ENCODE measurements around the gene EHD2.

EHD2 gene

GRCh38 chr19:47674548-47674947 is 38.7 kb upstream of the EHD2 start:
- no peak for DNase-seq (ENCODE audit: low read depth in 2 of 2)
- H3K4me3 ChIP-seq (replicated peaks in 1 of 2; ENCODE audit: low read depth in 2 of 2, low read length in 2 of 2), result no peak overlapping the region
- no peak for TF ChIP-seq CTCF (IDR thresholded peaks at IDR 0.05; ENCODE audit: low read depth, low read length)

GRCh38 chr19:47675271-47675670 is 38.0 kb upstream of the EHD2 start:
- DNase-seq (ENCODE audit: low read depth in 2 of 2), result no peak
- no peak overlapping the region for H3K4me3 ChIP-seq (replicated peaks in 1 of 2; ENCODE audit: low read depth in 2 of 2, low read length in 2 of 2)
- no peak for TF ChIP-seq CTCF (IDR thresholded peaks at IDR 0.05; ENCODE audit: low read depth, low read length)

- TF ChIP-seq CTCF (IDR thresholded peaks at IDR 0.05; ENCODE audit: low read depth, low read length), result no peak
- DNase-seq (ENCODE audit: low read depth in 2 of 2), result no peak
- H3K4me3 ChIP-seq (replicated peaks in 1 of 2; ENCODE audit: low read depth in 2 of 2, low read length in 2 of 2), result no peak overlapping the region
Measured at GRCh38 chr19:47675859-47676258, 37.4 kb upstream of the EHD2 start.

- H3K4me3 ChIP-seq (replicated peaks in 1 of 2; ENCODE audit: low read depth in 2 of 2, low read length in 2 of 2), result no peak overlapping the region
- TF ChIP-seq CTCF (IDR thresholded peaks at IDR 0.05; ENCODE audit: low read depth, low read length), result no peak
- no peak for DNase-seq (ENCODE audit: low read depth in 2 of 2)
Measured at GRCh38 chr19:47676811-47677210, 36.4 kb upstream of the EHD2 start.

- DNase-seq (ENCODE audit: low read depth in 2 of 2), result no peak
- no peak for TF ChIP-seq CTCF (IDR thresholded peaks at IDR 0.05; ENCODE audit: low read depth, low read length)
- no peak overlapping the region for H3K4me3 ChIP-seq (replicated peaks in 1 of 2; ENCODE audit: low read depth in 2 of 2, low read length in 2 of 2)
Measured at GRCh38 chr19:47679251-47679900, 33.8 kb upstream of the EHD2 start.

GRCh38 chr19:47679922-47680857 is 33.0 kb upstream of the EHD2 start:
- no peak for DNase-seq (ENCODE audit: low read depth in 2 of 2)

More at GRCh38 chr19:47679922-47680857, 33.0 kb upstream of the EHD2 start:
- TF ChIP-seq CTCF (IDR thresholded peaks at IDR 0.05; ENCODE audit: low read depth, low read length), result no peak
- H3K4me3 ChIP-seq (replicated peaks in 1 of 2; ENCODE audit: low read depth in 2 of 2, low read length in 2 of 2), result no peak overlapping the region

Data from cardiac fibroblast (primary cell).